Limb (tissue), 2 donors: ENCODE results near the gene DLG2.
"Not testable (repeated sequence)": the region's sequence is repeated elsewhere in the genome, so short reads cannot be mapped to it uniquely, and the experiment has no call there.

ENCODE experiments used
- DNase-seq, 2 donors: peaks; one replicate each; pipeline ENCODE4 v3.0.0-alpha.2; 2016; ENCODE audit errors: extremely low spot score in 2 of 2

The DLG2 gene

GRCh38 chr11:85346484-85346883, 280.7 kb downstream of the DLG2 start:
- DNase-seq: no peak

GRCh38 chr11:85340846-85341245, 286.3 kb downstream of the DLG2 start:
- not testable (repeated sequence) for DNase-seq

- no peak for DNase-seq
Observed at GRCh38 chr11:85318573-85318972, 308.6 kb downstream of the DLG2 start.

GRCh38 chr11:85316967-85317366, 310.2 kb downstream of the DLG2 start:
- DNase-seq: no peak

- no peak for DNase-seq
Observed at GRCh38 chr11:85313741-85314140, 313.4 kb downstream of the DLG2 start.

- no peak for DNase-seq
Observed at GRCh38 chr11:85310479-85310878, 316.7 kb downstream of the DLG2 start.

- no peak for DNase-seq
Observed at GRCh38 chr11:85307366-85307765, 319.8 kb downstream of the DLG2 start.

GRCh38 chr11:85301895-85302678, 325.1 kb downstream of the DLG2 start:
- no peak for DNase-seq

- no peak for DNase-seq
Observed at GRCh38 chr11:85299258-85299942, 327.7 kb downstream of the DLG2 start.

GRCh38 chr11:85295694-85296271, 331.4 kb downstream of the DLG2 start:
- DNase-seq: no peak

- no peak for DNase-seq
Observed at GRCh38 chr11:85281550-85281949, 345.6 kb downstream of the DLG2 start.

- no peak for DNase-seq
Observed at GRCh38 chr11:85279267-85279666, 347.9 kb downstream of the DLG2 start.

- DNase-seq: no peak
Observed at GRCh38 chr11:85277693-85278092, 349.5 kb downstream of the DLG2 start.

GRCh38 chr11:85276332-85276731, 350.8 kb downstream of the DLG2 start:
- DNase-seq: no peak

GRCh38 chr11:85270315-85270714, 356.8 kb downstream of the DLG2 start:
- not testable (repeated sequence) for DNase-seq

GRCh38 chr11:85269109-85269508, 358.0 kb downstream of the DLG2 start:
- DNase-seq: no peak

- DNase-seq: no peak
Observed at GRCh38 chr11:85266646-85267045, 360.5 kb downstream of the DLG2 start.

GRCh38 chr11:85263328-85263727, 363.8 kb downstream of the DLG2 start:
- no peak for DNase-seq

GRCh38 chr11:85257837-85258236, 369.3 kb downstream of the DLG2 start:
- no peak for DNase-seq

GRCh38 chr11:85256433-85256832, 370.7 kb downstream of the DLG2 start:
- DNase-seq: peak in 1 of 2 donors; percentile 21

- DNase-seq: no peak
Observed at GRCh38 chr11:85249482-85249881, 377.7 kb downstream of the DLG2 start.

GRCh38 chr11:85247797-85248196, 379.3 kb downstream of the DLG2 start:
- no peak for DNase-seq

- no peak for DNase-seq
Observed at GRCh38 chr11:85238906-85239305, 388.2 kb downstream of the DLG2 start.
